HG02623 (cell line): ENCODE measurements around the gene TMEM131.
"Not testable (repeated sequence)": the region's sequence is repeated elsewhere in the genome, so short reads cannot be mapped to it uniquely, and the experiment has no call there.

Source experiments
- ATAC-seq: cut with Tn5 transposase; IDR thresholded peaks from one replicate; pipeline ENCODE4 v1.9.1; 2021; ENCODE audit warnings: moderate library complexity; ENCODE audit not compliant: unreplicated experiment

Gene TMEM131

GRCh38 chr2:97958184-97958583 lies 37.6 kb downstream of the TMEM131 start:
- no peak for ATAC-seq

- no peak for ATAC-seq
These were observed 38.1 kb downstream of the TMEM131 start for GRCh38 chr2:97957432-97958183.

GRCh38 chr2:97956753-97957152 lies 39.0 kb downstream of the TMEM131 start:
- ATAC-seq: not testable (repeated sequence)

- no peak for ATAC-seq
These were observed 41.9 kb downstream of the TMEM131 start for GRCh38 chr2:97953853-97954252.

- ATAC-seq: no peak
These were observed 43.4 kb downstream of the TMEM131 start for GRCh38 chr2:97952357-97952756.

- no peak for ATAC-seq
These were observed 44.5 kb downstream of the TMEM131 start for GRCh38 chr2:97951155-97951680.

GRCh38 chr2:97950329-97951154 lies 45.2 kb downstream of the TMEM131 start:
- no peak for ATAC-seq

- ATAC-seq: no peak
These were observed 46.8 kb downstream of the TMEM131 start for GRCh38 chr2:97948926-97949325.

GRCh38 chr2:97945791-97946190 lies 50.0 kb downstream of the TMEM131 start:
- ATAC-seq: no peak

GRCh38 chr2:97936881-97937280 lies 58.9 kb downstream of the TMEM131 start:
- no peak for ATAC-seq

GRCh38 chr2:97936199-97936598 lies 59.5 kb downstream of the TMEM131 start:
- peak; percentile 70 for ATAC-seq

GRCh38 chr2:97935719-97936161 lies 60.0 kb downstream of the TMEM131 start:
- ATAC-seq: peak; percentile 19

- no peak for ATAC-seq
These were observed 62.6 kb downstream of the TMEM131 start for GRCh38 chr2:97932975-97933662.

GRCh38 chr2:97931858-97932225 lies 63.9 kb downstream of the TMEM131 start:
- ATAC-seq: no peak

GRCh38 chr2:97931118-97931857 lies 64.5 kb downstream of the TMEM131 start:
- no peak for ATAC-seq

- no peak for ATAC-seq
These were observed 67.2 kb downstream of the TMEM131 start for GRCh38 chr2:97928591-97928990.

GRCh38 chr2:97926946-97927345 lies 68.8 kb downstream of the TMEM131 start:
- ATAC-seq: no peak

- no peak for ATAC-seq
These were observed 71.6 kb downstream of the TMEM131 start for GRCh38 chr2:97924194-97924593.

- no peak for ATAC-seq
These were observed 75.9 kb downstream of the TMEM131 start for GRCh38 chr2:97919858-97920257.

GRCh38 chr2:97918818-97919217 lies 76.9 kb downstream of the TMEM131 start:
- no peak for ATAC-seq

- ATAC-seq: not testable (repeated sequence)
These were observed 78.1 kb downstream of the TMEM131 start for GRCh38 chr2:97917668-97918067.
